GM19035 (cell line): Measurements from ENCODE around the gene ENOPH1.

Source experiments
- ATAC-seq: cut with Tn5 transposase; IDR thresholded peaks from one replicate; pipeline ENCODE4 v1.9.1; 2021; ENCODE audit not compliant: unreplicated experiment

Gene ENOPH1

DNA sequence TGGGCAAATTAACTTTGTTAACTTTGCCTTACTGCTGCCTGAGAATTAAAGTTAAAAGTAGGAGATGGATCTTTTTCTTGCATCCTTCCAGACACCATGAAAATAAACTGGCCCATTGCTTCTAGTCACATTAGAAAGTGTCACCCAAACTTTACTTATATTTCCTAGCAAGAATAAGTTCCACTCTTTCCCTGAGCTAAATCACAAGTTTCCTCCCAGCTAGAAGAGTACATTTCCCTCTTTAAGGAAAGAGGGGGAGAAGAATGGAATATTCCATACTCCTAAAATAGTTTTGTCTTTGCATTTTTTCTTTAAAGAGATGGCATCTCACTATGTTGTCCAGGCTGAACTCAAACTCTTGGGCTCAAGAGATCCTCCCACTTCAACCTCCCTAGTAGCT is 77.6 kb downstream of the ENOPH1 start:
- ATAC-seq: no peak

GRCh38 chr4:82508806-82509428 is 78.5 kb downstream of the ENOPH1 start:
- no peak for ATAC-seq

GRCh38 chr4:82510216-82510615 is 79.8 kb downstream of the ENOPH1 start:
- no peak for ATAC-seq
